Epithelial cell of prostate (primary cell): ENCODE data around the gene RINT1.
"Not testable (repeated sequence)": the region's sequence is repeated elsewhere in the genome, so short reads cannot be mapped to it uniquely, and the experiment has no call there.

Source experiments
- DNase-seq: peaks from one replicate; pipeline ENCODE4 v3.0.0-alpha.2; 2011; ENCODE audit warnings: low read depth, low spot score
- H3K27ac ChIP-seq: fragments of 450-650 bp; 2 replicates; pipeline ENCODE4 v1.5.1; 2017; ENCODE audit warnings: mild to moderate bottlenecking

The RINT1 gene

DNA sequence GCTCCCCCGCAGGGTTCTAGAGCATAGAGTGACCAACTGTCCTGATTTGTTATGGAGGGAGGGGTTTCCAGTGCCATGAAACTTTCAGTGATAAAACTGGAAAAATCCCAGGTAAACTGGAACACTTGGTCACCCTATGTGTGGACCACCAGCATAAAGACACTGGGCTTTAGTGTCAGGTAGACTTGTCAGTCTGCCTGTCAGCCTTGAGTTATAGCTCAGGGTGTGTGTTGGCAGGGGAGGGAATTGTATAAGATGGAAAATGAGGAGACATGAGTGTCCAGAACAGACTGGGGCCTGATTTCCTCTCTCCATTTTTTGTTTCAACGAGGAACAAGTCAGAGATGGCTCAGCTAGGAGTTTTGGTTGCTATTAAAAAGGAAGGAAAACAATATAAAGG lies 59.5 kb downstream of the RINT1 start:
- no peak overlapping the region for H3K27ac ChIP-seq
- DNase-seq = no peak

DNA sequence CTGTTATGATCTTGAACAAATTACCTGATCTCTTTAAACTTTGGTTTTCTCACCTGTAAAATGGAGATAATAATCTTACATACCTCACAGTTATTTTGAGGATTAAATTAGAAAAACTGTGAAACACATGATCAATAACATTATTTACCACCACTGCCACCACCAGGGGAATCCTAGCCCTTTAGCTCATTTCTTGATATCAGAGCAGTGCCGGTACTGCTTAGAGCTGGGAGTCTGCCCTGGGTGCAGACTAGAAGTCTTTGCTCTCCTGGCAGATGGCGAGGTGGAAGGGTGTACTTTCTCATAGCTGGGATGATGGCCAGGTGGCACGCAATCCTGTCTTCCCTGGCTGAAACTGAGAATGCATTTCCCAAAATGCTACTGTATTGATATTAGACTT lies 62.0 kb downstream of the RINT1 start:
- no peak overlapping the region for H3K27ac ChIP-seq

DNA sequence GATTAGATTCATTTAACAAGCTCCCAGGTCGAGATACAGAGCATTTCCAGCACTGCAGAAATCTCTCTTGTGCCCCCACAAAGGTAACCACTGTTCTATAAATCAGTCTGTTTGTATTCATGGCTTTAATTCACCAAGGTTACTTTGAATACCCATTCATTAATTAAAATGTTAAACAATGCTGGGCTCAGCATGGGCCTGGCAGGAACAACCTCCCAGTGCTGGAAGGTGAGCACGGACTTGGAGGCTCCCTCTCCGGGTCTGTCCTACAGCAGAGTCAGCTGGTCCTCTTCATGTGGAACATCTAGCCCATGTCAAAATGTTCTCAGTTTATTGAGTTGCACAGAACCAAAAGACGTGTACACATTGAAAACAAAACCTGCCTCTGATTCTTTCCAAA lies 64.9 kb downstream of the RINT1 start:
- H3K27ac ChIP-seq = no peak overlapping the region
- no peak for DNase-seq

More for the DNA sequence above, 62.0 kb downstream of the RINT1 start:
- no peak for DNase-seq

DNA sequence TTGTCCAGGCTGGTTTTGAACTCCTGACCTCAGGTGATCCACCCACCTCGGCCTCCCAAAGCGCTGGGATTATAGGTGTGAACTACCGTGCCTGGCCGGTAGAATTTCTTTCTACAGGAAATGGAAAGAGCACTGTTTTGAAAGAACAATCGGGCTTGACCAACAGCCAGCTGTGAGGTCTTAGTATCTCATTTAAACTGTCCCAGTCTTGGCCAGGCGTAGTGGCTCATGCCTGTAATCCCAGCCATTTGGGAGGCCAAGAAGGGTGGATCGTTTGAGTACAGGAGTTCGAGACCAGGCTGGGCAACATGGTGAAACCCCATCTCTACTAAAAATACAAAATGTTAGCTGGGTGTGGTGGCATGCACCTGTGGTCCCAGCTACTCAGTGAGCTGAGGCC lies 67.1 kb downstream of the RINT1 start:
- not testable (repeated sequence) for DNase-seq, H3K27ac ChIP-seq

DNA sequence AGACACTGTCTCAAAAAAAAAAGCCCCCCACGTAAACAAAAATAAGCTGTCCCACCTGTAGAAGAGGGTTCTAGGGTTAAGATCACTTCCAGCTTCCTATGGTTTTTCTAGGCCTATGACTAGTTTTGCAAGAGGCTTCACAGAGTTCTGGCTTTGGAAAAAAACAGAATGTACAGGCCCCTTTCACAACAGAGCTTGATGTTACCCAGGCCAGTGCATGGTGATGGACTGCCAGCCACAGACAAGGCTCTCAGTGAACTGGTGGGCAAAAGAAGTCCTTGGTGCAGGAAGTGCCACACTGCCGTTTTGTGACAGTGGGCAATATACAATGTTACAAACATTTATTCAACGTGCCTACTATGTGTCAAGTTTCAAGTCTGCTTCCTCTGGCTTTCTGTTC lies 67.5 kb downstream of the RINT1 start:
- DNase-seq = no peak
- H3K27ac ChIP-seq = no peak overlapping the region

DNA sequence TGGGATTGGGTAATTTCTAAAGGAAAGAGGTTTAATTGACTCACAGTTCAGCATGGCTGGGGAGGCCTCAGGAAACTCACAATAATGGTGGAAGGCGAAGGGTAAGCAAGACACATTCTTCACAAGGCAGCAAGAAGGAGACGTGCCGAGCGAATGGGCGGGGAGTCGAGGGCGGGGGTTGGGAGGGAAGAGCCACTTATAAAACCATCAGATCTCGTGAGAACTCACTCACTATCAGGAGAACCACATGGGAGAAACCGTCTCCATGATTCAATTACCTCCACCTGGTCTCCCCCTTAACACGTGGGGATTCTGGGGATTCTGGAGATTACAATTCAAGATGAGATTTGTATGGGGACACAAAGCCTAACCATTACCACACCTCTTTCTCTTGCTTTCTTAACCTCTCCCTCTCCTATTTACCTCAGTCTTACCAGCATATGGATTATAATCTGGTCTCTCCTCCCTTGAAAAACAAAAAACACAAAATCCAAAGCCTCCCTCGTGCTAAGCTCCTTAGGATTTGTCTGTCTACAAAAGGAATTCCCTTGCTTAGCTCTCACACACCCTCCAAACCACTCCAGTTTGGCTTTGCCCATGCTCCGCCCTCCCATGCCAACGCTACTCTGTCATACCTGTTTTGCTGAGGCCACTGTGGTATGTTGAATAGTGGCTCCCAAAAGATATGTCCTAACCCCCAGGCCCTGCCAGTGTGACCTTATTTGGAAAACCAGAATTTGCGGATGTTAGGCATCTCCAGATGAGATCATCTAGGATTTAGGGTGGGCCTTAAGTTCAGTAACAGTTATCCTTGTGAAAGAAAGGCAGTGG lies 68.9 kb downstream of the RINT1 start:
- no peak overlapping the region for H3K27ac ChIP-seq
- no peak for DNase-seq

DNA sequence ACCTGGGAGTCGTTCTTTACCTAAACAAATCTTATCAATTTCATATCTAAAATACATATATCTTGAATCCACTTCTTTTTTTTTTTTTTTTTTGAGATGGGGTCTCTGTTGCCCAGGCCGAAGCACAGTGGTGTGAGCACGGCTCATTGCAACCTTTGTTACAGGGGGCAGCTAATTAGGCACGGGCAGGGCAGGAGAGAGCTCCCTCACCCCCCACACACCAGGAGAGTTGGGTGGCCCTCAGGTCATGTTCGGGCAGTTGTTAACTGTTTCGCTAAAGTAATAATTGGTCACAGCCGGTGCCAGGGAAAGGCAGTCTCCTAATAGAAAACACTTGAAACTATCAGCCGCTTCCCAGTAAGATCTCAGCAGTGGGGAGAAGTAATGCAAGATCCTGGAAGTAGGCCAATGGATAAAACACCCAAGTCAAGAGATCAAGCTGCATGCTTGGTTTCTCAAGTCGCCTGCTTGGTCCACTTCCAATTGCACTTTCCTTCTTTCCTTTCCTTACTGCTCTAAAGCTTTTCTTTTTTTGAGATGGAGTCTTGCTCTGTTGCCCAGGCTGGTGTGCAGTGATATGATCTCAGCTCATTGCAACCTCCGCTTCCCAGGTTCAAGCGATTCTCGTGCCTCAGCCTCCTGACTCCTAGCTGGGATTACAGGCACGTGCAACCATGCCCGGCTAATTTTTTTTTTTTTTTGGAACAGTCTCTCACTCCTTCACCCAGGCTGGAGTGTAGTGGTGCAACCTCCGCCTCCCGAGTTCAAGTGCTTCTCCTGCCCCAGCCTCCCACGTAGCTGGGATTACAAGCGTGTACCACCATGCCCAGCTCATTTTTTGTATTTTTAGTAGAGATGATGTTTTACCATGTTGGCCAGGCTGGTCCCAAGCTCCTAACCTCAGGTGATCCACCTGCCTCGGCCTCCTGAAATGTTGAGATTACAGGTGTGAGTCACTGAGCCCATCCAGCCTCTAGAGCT lies 70.6 kb downstream of the RINT1 start:
- no peak for DNase-seq

DNA sequence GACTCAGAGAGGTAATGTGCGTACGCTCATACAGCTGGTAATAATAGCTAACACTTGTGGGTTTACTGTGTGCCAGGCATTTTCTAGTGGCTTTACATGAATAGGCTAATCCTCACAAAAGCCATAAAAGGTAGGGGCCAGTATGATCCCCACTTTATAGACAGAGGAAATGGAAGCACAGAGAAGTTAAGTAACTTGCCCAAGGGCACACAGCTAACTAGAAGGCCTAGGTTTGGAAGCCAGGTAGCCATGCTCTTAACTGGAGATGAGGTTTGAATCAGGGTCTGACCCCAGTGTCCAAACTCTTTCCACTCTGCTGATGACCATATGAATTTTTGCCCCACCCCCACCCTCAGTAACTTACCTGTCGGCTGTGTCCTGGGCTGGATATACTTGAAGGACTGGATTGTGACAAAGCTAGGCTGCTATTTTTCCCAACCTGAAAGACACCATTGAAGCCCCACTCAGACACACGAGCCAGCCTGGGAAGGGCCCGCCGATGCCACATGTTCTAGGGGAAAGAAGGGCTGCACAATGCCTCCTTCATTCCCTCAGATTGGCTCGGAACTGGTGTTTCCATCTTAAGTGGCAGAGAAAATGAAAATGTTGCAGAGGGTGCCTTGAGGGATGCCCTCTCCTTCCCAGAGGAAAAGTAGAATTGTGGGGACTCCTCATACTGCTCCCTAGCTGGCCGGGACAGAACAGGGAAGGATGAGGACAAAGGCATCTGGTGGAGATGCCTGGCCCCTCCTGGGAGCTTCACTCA lies 78.3 kb downstream of the RINT1 start:
- no peak for DNase-seq
- no peak overlapping the region for H3K27ac ChIP-seq

More for the DNA sequence above, 70.6 kb downstream of the RINT1 start:
- H3K27ac ChIP-seq = no peak overlapping the region

DNA sequence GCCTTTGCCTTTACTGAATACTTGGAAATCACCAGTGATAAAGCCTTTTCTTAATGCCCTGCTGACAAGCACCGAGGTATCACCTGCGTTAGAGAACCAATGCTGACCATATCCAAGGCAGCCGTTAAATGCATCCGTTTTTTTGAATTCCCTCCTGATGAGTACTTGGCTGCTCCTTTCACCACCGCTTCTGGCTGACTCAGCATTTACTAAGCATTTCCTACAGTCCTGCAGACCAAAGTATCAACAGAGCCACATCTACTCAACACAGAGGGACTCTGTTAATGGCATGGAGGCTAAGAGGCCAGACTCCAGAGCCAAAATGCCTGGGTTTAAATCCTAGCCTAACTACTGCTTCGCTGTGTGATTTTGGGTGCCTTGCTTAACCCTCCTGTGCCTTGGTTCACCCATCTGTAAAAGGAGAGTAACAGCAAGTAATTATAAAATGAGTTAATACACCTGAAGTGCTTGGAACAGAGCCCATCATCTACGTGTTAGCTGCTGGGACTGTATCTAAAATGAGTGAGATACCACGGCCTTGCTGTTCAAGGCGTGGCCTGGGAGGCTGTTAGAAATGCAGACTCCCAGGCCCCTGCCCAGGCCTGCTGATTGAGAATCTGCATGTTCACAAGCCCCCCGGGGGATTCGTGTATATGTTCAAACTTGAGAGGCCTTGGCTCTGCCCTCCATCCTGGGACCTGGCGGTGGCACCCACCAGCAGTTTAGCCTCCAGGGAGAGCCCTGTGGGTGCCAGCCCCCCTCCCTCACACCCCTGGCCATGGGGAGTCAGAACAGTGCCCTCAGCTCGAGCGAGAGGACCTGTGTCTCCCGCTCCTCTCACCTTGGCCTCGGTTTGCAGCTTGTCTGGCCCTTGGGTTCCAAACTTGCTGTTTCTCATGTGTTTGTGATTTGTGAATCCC lies 80.1 kb downstream of the RINT1 start:
- no peak for DNase-seq
- no peak overlapping the region for H3K27ac ChIP-seq

DNA sequence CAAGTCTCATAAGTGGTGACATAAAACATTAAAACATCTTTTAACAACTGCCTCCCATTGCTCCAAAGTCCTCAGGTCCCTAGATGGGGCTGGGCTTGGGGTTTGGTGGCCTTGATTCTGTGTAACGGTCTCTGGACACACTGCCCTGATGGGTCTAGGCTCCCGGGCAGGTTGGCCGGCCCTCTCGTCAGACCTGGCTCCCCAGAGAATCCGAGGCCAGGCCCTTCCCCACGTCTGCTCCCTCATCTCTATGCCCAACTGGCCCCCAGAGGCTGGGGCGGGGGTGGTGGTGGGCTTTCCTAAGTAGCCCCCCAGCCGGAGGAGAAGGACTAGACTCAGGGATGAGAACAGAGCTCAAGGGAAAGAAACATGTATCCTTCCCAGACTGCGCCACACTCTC lies 80.8 kb downstream of the RINT1 start:
- no peak overlapping the region for H3K27ac ChIP-seq
- DNase-seq = no peak

DNA sequence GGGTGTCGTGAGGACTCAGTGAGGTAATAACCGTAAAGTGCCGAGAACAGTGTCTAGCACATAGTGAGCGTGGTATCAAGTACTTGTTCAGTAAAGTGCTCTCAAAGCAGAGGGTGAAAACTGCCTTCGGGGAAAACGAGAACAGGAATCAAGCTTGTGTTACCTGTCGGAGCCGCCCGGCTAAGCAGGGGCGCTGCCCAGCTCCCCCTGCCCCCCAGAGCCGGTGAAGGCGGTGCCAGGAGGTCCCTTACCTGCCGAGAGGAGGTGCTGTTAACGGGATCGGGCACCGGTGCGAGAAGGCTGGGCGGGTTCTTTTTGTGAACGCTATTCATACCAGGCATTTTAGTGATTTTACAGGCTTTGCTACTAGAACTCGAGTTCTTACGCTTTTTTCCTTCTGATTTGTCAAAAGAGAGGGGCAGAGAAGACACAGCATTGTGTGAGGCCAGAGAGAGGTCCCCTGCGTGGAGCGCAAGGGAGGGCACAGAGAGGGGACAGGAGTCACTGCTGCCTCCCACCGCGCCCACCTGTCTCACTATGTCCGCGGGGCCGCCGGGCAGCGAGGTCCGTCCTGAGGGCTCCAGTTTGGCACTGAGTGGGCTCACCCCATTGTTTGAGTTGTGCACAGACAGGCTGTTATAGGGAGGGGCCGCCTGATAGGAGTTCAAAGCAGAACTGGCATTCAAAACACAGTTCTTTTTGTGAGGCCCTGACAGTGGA lies 81.8 kb downstream of the RINT1 start:
- DNase-seq = no peak
- H3K27ac ChIP-seq = no peak overlapping the region

DNA sequence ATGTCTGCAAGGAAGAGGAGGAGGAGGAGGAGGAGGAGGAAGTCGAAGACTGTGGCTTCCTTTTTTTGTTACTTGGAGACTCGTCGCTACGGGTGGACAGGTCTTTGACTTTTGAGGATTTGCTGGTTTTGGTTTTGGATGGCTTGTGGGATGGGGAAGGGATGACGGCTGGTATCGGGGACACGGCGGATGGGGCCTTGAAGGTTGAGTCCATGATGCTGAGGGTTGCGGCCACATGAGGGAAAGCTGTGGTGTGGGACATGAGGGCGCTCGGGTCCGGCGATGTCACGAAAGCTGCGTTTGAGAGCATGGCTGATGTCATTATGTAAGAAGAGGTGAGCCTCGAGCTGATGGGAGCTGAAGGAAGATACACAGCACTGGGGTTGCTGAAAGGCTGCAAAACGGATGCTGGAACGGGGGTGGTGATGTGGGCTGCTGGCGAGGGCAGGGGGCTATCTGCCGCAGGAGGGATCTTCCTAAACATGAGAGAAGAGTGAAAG lies 82.4 kb downstream of the RINT1 start:
- no peak overlapping the region for H3K27ac ChIP-seq
- DNase-seq = no peak
